BJ (cell line): ENCODE results near the gene RTN4R. TPM values are rescaled to one million over a fixed set of nuclear protein-coding genes. Genes with fewer than 3 reads are reported as not detected.
"Not testable (repeated sequence)": the region's sequence is repeated elsewhere in the genome, so short reads cannot be mapped to it uniquely, and the experiment has no call there.

Experiments
- CTCF ChIA-PET: fragments of 350-600 bp; formaldehyde crosslinking; extraction: SDS; loops from one replicate; lab custom pipeline; 2021; ENCODE audit warnings: antibody characterized with exemption, inconsistent platforms; lab: Yijun Ruan, JAX
- POLR2A ChIA-PET: fragments of 300-600 bp; sonication (Branson Sonifier 250); formaldehyde crosslinking; extraction: SDS; loops from one replicate; lab custom pipeline; 2021; ENCODE audit warnings: antibody characterized with exemption; lab: Charles Lee
- DNase-seq: peaks from one replicate; pipeline ENCODE4 v3.0.0-alpha.2; 2011; ENCODE audit warnings: low read depth
- H3K27me3 ChIP-seq: 2 replicates; pipeline ENCODE4 v1.6.0; 2011; ENCODE audit warnings: low read length; ENCODE audit not compliant: control insufficient read depth, insufficient read depth
- H3K36me3 ChIP-seq: 2 replicates; pipeline ENCODE4 v1.5.1; 2011; ENCODE audit warnings: low read length; ENCODE audit not compliant: control insufficient read depth, insufficient read depth
- H3K4me3 ChIP-seq: 2 replicates; pipeline ENCODE4 v1.5.1; 2011; ENCODE audit warnings: low read depth, mild to moderate bottlenecking, control low read depth, low read length
- polyA plus RNA-seq: library from polyadenylated mRNA; depleted of rRNA; stranded (reverse); fragments of >200 nt; gene quantifications from 2 replicates; pipeline ENCODE4 v1.2.3, GENCODE V29; 2011
- TF ChIP-seq, protein P1 (sequence below): IDR thresholded peaks from 2 replicates; pipeline ENCODE4 v1.5.1; 2011; ENCODE audit warnings: low read depth, mild to moderate bottlenecking, control low read depth, inconsistent platforms, low read length, moderate library complexity; ENCODE audit not compliant: insufficient read depth

The RTN4R gene
- polyA plus RNA-seq, 1 experiment, result 0.77 TPM

DNA sequence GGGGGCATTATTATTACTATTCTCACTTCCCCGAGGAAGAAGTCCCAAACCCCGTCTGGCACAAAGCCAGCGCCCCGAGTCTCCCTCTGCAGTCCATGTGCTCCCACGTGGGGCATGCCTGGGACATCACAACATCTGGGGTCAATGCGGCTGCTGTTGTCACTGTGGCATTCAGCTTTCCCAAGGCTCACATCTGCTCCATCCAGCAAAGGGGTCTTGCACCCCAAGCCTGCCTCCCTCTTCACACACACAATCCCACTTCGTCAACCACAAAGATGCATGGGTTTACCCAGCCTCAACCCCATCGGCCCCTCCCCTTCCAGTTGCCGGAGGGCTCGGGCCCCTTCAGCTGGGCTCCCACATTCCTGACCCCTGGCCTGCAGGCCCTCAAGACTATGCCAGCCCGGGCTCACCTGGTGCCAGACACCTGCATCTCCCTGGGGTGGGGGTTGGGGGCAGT, 23.5 kb upstream of the RTN4R start:
- no peak for DNase-seq
- H3K4me3 ChIP-seq, result no peak overlapping the region
- POLR2A ChIA-PET, result no interaction called here
- H3K27me3 ChIP-seq, result peaks cover 4% of the 10 kb centered on the region
- no peaks in the 10 kb centered on the region for H3K36me3 ChIP-seq
- CTCF ChIA-PET, result interaction anchor here (1.2 to 2.6 kb wide), 3 partner anchors 135 to 165 kb away, joined by 3 to 16 read pairs (median 3); no protein-coding TSS in a partner anchor
- TF ChIP-seq, protein P1, sequence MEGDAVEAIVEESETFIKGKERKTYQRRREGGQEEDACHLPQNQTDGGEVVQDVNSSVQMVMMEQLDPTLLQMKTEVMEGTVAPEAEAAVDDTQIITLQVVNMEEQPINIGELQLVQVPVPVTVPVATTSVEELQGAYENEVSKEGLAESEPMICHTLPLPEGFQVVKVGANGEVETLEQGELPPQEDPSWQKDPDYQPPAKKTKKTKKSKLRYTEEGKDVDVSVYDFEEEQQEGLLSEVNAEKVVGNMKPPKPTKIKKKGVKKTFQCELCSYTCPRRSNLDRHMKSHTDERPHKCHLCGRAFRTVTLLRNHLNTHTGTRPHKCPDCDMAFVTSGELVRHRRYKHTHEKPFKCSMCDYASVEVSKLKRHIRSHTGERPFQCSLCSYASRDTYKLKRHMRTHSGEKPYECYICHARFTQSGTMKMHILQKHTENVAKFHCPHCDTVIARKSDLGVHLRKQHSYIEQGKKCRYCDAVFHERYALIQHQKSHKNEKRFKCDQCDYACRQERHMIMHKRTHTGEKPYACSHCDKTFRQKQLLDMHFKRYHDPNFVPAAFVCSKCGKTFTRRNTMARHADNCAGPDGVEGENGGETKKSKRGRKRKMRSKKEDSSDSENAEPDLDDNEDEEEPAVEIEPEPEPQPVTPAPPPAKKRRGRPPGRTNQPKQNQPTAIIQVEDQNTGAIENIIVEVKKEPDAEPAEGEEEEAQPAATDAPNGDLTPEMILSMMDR, result no peak

DNA sequence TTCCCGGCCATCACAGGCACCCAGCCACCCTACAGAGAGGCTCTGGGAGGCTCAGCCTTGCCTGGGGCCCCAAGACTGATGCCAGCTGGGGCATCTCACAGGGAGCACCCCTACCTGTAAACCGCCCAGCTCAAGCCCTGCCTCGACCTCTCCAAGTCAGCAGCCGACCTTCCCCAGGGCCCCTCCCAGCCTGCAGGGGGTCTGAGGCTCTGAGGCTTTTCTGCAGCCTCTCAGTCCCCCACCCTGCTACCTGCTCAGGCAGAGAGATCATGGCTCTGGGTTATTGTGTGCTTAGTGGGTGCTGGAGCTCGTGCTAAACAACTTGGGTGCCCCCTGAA, 23.1 kb upstream of the RTN4R start:
- CTCF ChIA-PET, result interaction anchor here (1.2 to 2.6 kb wide), 2 partner anchors 134 to 165 kb away, joined by 3 to 16 read pairs; no protein-coding TSS in a partner anchor

DNA sequence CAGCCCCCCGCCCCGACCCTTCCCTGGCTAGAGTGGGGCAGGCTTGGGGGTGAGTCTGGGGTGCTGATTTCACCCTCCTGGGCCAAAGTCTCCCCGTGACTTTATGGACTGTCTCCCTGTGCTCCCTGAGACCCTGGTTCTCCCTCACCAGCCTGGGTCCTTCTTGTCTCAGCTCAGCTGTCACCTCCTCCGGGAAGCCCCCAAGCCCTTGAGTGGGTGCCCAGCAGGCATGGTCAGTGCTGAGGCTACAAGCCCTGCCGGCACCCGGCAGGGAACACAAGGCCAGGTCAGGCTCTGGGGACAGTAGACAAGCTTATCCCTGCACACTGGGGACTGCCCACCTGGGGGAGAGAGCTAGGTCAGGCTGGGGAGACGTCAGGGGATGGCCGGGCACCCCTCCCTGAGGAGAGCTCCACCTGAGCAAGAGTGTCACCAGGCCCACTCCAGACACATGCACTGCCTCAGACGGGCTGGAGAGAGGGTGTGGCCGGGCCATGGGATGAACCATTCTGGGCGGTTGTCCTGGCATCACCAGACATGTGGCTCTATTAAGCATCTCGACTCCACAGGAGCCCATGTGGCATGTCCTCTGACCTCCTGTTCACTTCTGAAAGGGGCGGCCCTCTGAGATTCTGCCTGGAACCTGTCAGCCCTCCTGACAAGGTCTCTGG, 22.6 kb upstream of the RTN4R start:
- H3K27me3 ChIP-seq, result peaks cover 4% of the 10 kb centered on the region
- CTCF ChIA-PET, result interaction anchor here (1.2 to 2.6 kb wide), 2 partner anchors 134 to 166 kb away, joined by 3 to 16 read pairs; no protein-coding TSS in a partner anchor

More for the DNA sequence above, 23.1 kb upstream of the RTN4R start:
- POLR2A ChIA-PET, result no interaction called here
- no peaks in the 10 kb centered on the region for H3K36me3 ChIP-seq
- H3K4me3 ChIP-seq, result no peak overlapping the region
- DNase-seq, result no peak
- TF ChIP-seq, protein P1, result no peak
- peaks cover 4% of the 10 kb centered on the region for H3K27me3 ChIP-seq

DNA sequence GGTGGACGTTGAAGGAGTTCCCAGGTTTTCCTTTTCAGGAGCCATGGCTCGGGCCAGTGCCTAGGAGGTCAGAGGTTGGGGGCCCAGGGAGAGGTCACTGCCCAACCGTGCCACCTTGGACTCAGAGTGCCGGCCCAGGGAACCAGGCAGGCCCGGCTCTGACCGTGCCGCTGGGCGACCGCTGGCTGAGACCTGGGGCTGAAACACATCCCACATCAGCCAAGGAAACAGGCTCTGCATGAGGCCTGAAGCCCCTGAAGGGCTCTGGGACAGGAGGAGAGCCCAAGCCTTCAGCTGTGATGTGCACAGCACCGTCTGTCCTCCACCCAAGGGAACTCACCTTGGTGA, 21.9 kb upstream of the RTN4R start:
- TF ChIP-seq, protein P1, result no peak
- CTCF ChIA-PET, result interaction anchor here (2.6 kb wide), 1 partner anchor 133 kb away, joined by 16 read pairs; no protein-coding TSS in a partner anchor
- H3K36me3 ChIP-seq, result no peaks in the 10 kb centered on the region
- peaks cover 2% of the 10 kb centered on the region for H3K27me3 ChIP-seq
- no peak overlapping the region for H3K4me3 ChIP-seq
- POLR2A ChIA-PET, result no interaction called here
- DNase-seq, result no peak

More for the DNA sequence above, 22.6 kb upstream of the RTN4R start:
- DNase-seq, result no peak
- POLR2A ChIA-PET, result no interaction called here
- Histone ChIP-seq H3K4me3 (no peak overlapping the region), H3K36me3 (no peaks in the 10 kb centered on the region)
- TF ChIP-seq, protein P1, result no peak

DNA sequence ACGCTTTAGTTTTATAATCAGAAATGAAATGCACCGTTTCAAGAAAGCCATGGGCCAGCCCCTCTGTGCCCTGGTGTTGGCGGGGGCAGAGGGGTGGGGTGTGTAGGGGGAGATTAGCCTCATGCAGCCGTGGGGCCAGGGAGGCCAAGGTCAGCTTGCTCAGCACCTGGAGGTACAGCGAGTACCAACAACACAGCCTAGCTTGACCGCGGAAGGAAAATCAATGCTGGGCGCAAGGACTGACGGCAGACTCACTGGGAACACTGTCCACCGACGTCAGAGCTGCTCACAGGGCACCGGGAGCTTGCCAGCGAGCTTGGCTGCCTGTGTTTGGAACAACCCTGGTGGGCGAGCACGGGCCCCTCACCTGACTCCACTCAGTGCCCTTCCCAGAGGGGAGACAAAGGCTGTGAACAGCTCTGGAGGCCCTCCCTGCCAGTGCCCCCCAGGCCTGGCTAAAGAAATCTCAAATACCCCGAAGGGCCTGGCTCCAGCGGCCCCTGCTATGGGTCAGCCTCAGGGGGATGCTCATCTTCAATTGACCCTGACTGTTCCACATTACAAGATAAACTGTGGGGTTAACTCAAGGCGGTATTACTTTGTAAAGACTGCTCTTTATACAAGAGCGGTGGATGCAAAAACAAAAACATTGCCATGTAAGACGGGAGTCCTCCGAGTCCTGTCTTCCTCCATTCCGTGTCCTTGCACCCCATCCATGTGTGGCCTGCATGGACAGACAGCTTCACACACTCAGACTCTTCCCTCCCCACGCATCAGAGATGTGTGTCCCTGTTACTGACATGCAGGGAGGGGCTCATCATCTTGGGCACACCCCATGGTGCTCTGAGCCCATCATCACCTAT, 21.3 kb upstream of the RTN4R start:
- POLR2A ChIA-PET, DNase-seq, H3K4me3 ChIP-seq, H3K27me3 ChIP-seq, H3K36me3 ChIP-seq: not testable (repeated sequence)
- CTCF ChIA-PET, result interaction anchor here (1.8 kb wide), 1 partner anchor 132 kb away, joined by 6 read pairs; no protein-coding TSS in a partner anchor

DNA sequence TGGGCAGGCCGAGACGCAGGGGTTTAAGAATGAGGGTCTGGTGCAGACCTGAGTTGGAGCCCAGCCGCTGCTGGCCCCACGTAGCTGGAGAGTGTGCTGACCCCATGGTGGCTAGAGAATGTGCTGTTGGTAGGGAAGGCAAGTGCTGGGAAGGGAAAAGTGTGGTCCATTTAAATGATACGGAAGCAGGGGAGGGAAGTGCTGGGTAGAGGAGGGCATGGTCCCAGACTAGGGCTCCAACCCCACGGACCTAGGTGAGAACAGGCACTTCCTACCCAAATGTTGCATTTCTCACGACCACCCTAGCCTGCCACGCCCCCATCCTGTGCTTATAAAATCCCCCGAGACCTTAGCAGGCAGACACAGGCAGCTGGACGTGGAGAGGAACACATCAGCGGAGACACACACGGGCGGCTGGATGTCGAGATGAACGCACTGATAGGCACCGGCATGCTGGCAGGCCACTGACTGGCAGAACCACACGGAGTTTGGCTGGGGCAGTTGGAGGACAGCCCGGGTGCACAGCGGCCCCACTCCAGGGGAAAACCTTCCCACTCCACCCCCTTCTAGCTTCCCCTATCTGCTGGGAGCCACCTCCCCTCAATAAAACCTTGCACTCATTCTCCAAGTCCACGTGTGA, 18.8 kb upstream of the RTN4R start:
- POLR2A ChIA-PET, H3K4me3 ChIP-seq, H3K36me3 ChIP-seq, H3K27me3 ChIP-seq, DNase-seq: not testable (repeated sequence)
- CTCF ChIA-PET, result interaction anchor here (1.9 to 6.5 kb wide), 2 partner anchors 8 to 132 kb away, joined by 13 to 91 read pairs; no protein-coding TSS in a partner anchor

DNA sequence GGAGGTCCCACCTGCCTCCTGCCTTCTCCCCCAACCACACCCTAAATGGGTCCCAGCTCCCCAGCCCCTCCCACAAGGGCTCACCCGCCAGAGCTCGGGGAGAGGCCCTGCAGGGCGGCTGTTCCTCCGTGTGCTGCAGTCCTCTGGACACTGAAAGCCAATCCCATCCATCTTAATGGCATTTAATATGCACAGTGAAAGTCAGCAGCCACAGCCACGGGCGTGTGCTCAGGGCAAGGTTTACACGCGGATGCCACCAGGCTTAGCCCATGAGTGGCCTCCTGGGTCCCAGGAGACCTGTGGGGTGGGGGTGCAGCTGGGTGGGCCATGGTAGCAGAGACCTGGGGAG, 18.2 kb upstream of the RTN4R start:
- H3K4me3 ChIP-seq, H3K36me3 ChIP-seq, POLR2A ChIA-PET, DNase-seq, H3K27me3 ChIP-seq: not testable (repeated sequence)
- CTCF ChIA-PET, result interaction anchor here (0.8 to 6.5 kb wide), 4 partner anchors 9 to 131 kb away, joined by 4 to 91 read pairs (median 12); no protein-coding TSS in a partner anchor
